Mesendoderm (in vitro differentiated cells): ENCODE results near the gene ALDH18A1.

Source experiments
- DNase-seq: peaks from one replicate; pipeline ENCODE4 v3.0.0; 2013
- H2AK5ac ChIP-seq: 2 replicates; pipeline ENCODE4 v1.6.1; 2013; ENCODE audit warnings: low read length, inconsistent platforms
- H2BK120ac ChIP-seq: 2 replicates; pipeline ENCODE4 v1.6.1; 2013; ENCODE audit warnings: low read depth, mild to moderate bottlenecking, low read length, moderate library complexity, mixed read lengths
- H2BK15ac ChIP-seq: replicated peaks from 2 replicates; pipeline ENCODE4 v1.6.1; 2013; ENCODE audit warnings: low read depth, mild to moderate bottlenecking, moderate library complexity
- H2BK5ac ChIP-seq: 2 replicates; pipeline ENCODE4 v1.6.1; 2013; ENCODE audit warnings: low read length, inconsistent platforms
- H3K18ac ChIP-seq: 2 replicates; pipeline ENCODE4 v1.6.1; 2013; ENCODE audit warnings: mild to moderate bottlenecking, low read length, mixed read lengths
- H3K23ac ChIP-seq: one replicate; pipeline ENCODE4 v1.6.1; 2013; ENCODE audit warnings: low read length
- H3K27ac ChIP-seq: 2 replicates; pipeline ENCODE4 v1.5.1; 2013; ENCODE audit warnings: low read depth, mild to moderate bottlenecking, inconsistent platforms, low read length, moderate library complexity
- H3K27me3 ChIP-seq: 2 replicates; pipeline ENCODE4 v1.6.1; 2013; ENCODE audit warnings: low read length, control low read depth, mild to moderate bottlenecking, inconsistent platforms; ENCODE audit not compliant: insufficient read depth, poor library complexity
- H3K36me3 ChIP-seq: 2 replicates; pipeline ENCODE4 v1.6.1; 2013; ENCODE audit warnings: low read length, inconsistent platforms; ENCODE audit not compliant: control insufficient read depth, insufficient read depth
- H3K4ac ChIP-seq: one replicate; pipeline ENCODE4 v1.6.1; 2013; ENCODE audit warnings: low read depth, mild to moderate bottlenecking, low read length, moderate library complexity
- H3K4me1 ChIP-seq: 2 replicates; pipeline ENCODE4 v1.6.1; 2013; ENCODE audit warnings: low read depth, low read length, inconsistent platforms; ENCODE audit not compliant: control insufficient read depth
- H3K4me2 ChIP-seq: 2 replicates; pipeline ENCODE4 v1.6.1; 2013; ENCODE audit warnings: low read length
- H3K4me3 ChIP-seq: 2 replicates; pipeline ENCODE4 v1.5.1; 2013; ENCODE audit warnings: mild to moderate bottlenecking, low read length
- H3K56ac ChIP-seq: one replicate; pipeline ENCODE4 v1.6.1; 2013; ENCODE audit warnings: low read length
- H3K79me1 ChIP-seq: 2 replicates; pipeline ENCODE4 v1.6.1; 2013; ENCODE audit warnings: low read length, inconsistent platforms
- H3K79me2 ChIP-seq: 2 replicates; pipeline ENCODE4 v1.6.1; 2013; ENCODE audit warnings: mild to moderate bottlenecking, low read length; ENCODE audit not compliant: control insufficient read depth, insufficient read depth
- H3K9ac ChIP-seq: 2 replicates; pipeline ENCODE4 v1.6.1; 2013; ENCODE audit warnings: low read length, inconsistent platforms
- H4K5ac ChIP-seq: one replicate; pipeline ENCODE4 v1.6.1; 2013; ENCODE audit warnings: low read length
- H4K8ac ChIP-seq: one replicate; pipeline ENCODE4 v1.6.1; 2013; ENCODE audit warnings: low read depth, mild to moderate bottlenecking, control low read depth, low read length, moderate library complexity
- WGBS: extraction: QIAGEN DNeasy Blood & Tissue Kit; methylation state at CpG from one replicate; pipeline ENCODE4 v1.1.7; 2013; ENCODE audit warnings: low lambda C conversion rate, missing lambda C conversion rate; ENCODE audit not compliant: insufficient coverage; ENCODE audit errors: extremely low coverage; 5-methylcytosine and 5-hydroxymethylcytosine counted together

ALDH18A1 gene

GRCh38 chr10:95569368-95569767, 87.1 kb downstream of the ALDH18A1 start:
- Histone ChIP-seq H3K27me3 (no peaks in the 10 kb centered on the region), H3K23ac (no peak overlapping the region), H3K4me3 (no peak overlapping the region), H3K56ac (no peak overlapping the region), H3K79me2 (no peaks in the 10 kb centered on the region), H2BK120ac (no peak overlapping the region), H3K36me3 (no peaks in the 10 kb centered on the region), H4K5ac (no peak overlapping the region), H3K4me2 (no peak overlapping the region), H3K4me1 (no peaks in the 10 kb centered on the region), H3K27ac (no peak overlapping the region), H3K4ac (no peak overlapping the region), H2AK5ac (no peak overlapping the region), H4K8ac (no peak overlapping the region), H3K9ac (no peak overlapping the region), H2BK15ac (no peak overlapping the region), H2BK5ac (no peak overlapping the region), H3K79me1 (no peaks in the 10 kb centered on the region), H3K18ac (no peak overlapping the region)
- no peak for DNase-seq

- H3K9ac ChIP-seq: no peak overlapping the region
- no peak overlapping the region for H3K4me3 ChIP-seq
- H2BK120ac ChIP-seq: no peak overlapping the region
- no peaks in the 10 kb centered on the region for H3K79me1 ChIP-seq
- H3K56ac ChIP-seq: no peak overlapping the region
- DNase-seq: no peak
- no peak overlapping the region for H4K8ac ChIP-seq
- no peak overlapping the region for H2BK15ac ChIP-seq
- H4K5ac ChIP-seq: no peak overlapping the region
- H3K4me1 ChIP-seq: no peaks in the 10 kb centered on the region
- no peaks in the 10 kb centered on the region for H3K36me3 ChIP-seq
- no CpG with 5 or more reads among the region's 5 CpGs for WGBS
- no peak overlapping the region for H3K4me2 ChIP-seq
- H3K27ac ChIP-seq: no peak overlapping the region
- no peaks in the 10 kb centered on the region for H3K27me3 ChIP-seq
- no peak overlapping the region for H3K23ac ChIP-seq
- no peak overlapping the region for H3K4ac ChIP-seq
- H3K18ac ChIP-seq: no peak overlapping the region
- no peaks in the 10 kb centered on the region for H3K79me2 ChIP-seq
- no peak overlapping the region for H2AK5ac ChIP-seq
- H2BK5ac ChIP-seq: no peak overlapping the region
These were observed 88.4 kb downstream of the ALDH18A1 start for GRCh38 chr10:95567903-95568630.

- Histone ChIP-seq H3K23ac (no peak overlapping the region), H2BK15ac (no peak overlapping the region), H3K79me2 (no peaks in the 10 kb centered on the region), H3K56ac (no peak overlapping the region), H2AK5ac (no peak overlapping the region), H3K27ac (no peak overlapping the region), H3K27me3 (no peaks in the 10 kb centered on the region), H2BK5ac (no peak overlapping the region), H4K8ac (no peak overlapping the region), H3K9ac (no peak overlapping the region), H3K18ac (no peak overlapping the region), H3K4ac (no peak overlapping the region), H3K4me3 (no peak overlapping the region), H2BK120ac (no peak overlapping the region), H3K4me1 (no peaks in the 10 kb centered on the region), H3K79me1 (no peaks in the 10 kb centered on the region), H4K5ac (no peak overlapping the region), H3K4me2 (no peak overlapping the region), H3K36me3 (no peaks in the 10 kb centered on the region)
- DNase-seq: no peak
- no CpG with 5 or more reads among the region's 6 CpGs for WGBS
These were observed 90.4 kb downstream of the ALDH18A1 start for GRCh38 chr10:95566136-95566535.

- Histone ChIP-seq H2BK5ac (no peak overlapping the region), H2AK5ac (no peak overlapping the region), H3K9ac (no peak overlapping the region), H3K4me1 (no peaks in the 10 kb centered on the region), H3K4me3 (no peak overlapping the region), H3K4me2 (no peak overlapping the region), H3K27me3 (no peaks in the 10 kb centered on the region), H3K79me2 (no peaks in the 10 kb centered on the region), H3K4ac (no peak overlapping the region), H3K23ac (no peak overlapping the region), H3K56ac (no peak overlapping the region), H2BK120ac (no peak overlapping the region), H3K27ac (no peak overlapping the region), H3K18ac (no peak overlapping the region), H4K8ac (no peak overlapping the region), H3K36me3 (no peaks in the 10 kb centered on the region), H4K5ac (no peak overlapping the region), H3K79me1 (no peaks in the 10 kb centered on the region), H2BK15ac (no peak overlapping the region)
- DNase-seq: no peak
- WGBS: no CpG with 5 or more reads among the region's 7 CpGs
These were observed 91.2 kb downstream of the ALDH18A1 start for GRCh38 chr10:95565336-95565735.

GRCh38 chr10:95564291-95564690, 92.2 kb downstream of the ALDH18A1 start:
- no peaks in the 10 kb centered on the region for H3K36me3 ChIP-seq
- no peak overlapping the region for H2BK15ac ChIP-seq
- H3K4ac ChIP-seq: no peak overlapping the region
- no peak overlapping the region for H3K27ac ChIP-seq
- no peak overlapping the region for H3K18ac ChIP-seq
- no peak overlapping the region for H4K8ac ChIP-seq
- H2BK120ac ChIP-seq: no peak overlapping the region
- H3K4me2 ChIP-seq: no peak overlapping the region
- H4K5ac ChIP-seq: no peak overlapping the region
- no peaks in the 10 kb centered on the region for H3K27me3 ChIP-seq
- no peak overlapping the region for H3K9ac ChIP-seq
- no CpG with 5 or more reads among the region's 7 CpGs for WGBS
- no peaks in the 10 kb centered on the region for H3K79me2 ChIP-seq
- no peak overlapping the region for H3K56ac ChIP-seq
- no peak overlapping the region for H3K4me3 ChIP-seq
- H3K4me1 ChIP-seq: no peaks in the 10 kb centered on the region
- H2AK5ac ChIP-seq: no peak overlapping the region
- H2BK5ac ChIP-seq: no peak overlapping the region
- no peak overlapping the region for H3K23ac ChIP-seq
- no peaks in the 10 kb centered on the region for H3K79me1 ChIP-seq
- no peak for DNase-seq

GRCh38 chr10:95562341-95562965, 94.1 kb downstream of the ALDH18A1 start:
- no CpG with 5 or more reads among the region's 7 CpGs for WGBS

More at GRCh38 chr10:95562341-95562965, 94.1 kb downstream of the ALDH18A1 start:
- no peak overlapping the region for H3K27ac ChIP-seq
- DNase-seq: no peak
- H3K4ac ChIP-seq: no peak overlapping the region
- peaks cover 7% of the 10 kb centered on the region for H3K4me1 ChIP-seq
- H3K27me3 ChIP-seq: no peaks in the 10 kb centered on the region
- H3K23ac ChIP-seq: no peak overlapping the region
- no peak overlapping the region for H2BK5ac ChIP-seq
- H3K36me3 ChIP-seq: no peaks in the 10 kb centered on the region
- no peak overlapping the region for H2BK15ac ChIP-seq
- no peak overlapping the region for H2BK120ac ChIP-seq
- H3K79me2 ChIP-seq: peaks cover 11% of the 10 kb centered on the region
- H3K79me1 ChIP-seq: peaks cover 3% of the 10 kb centered on the region
- no peak overlapping the region for H3K18ac ChIP-seq
- H3K9ac ChIP-seq: no peak overlapping the region
- no peak overlapping the region for H3K4me3 ChIP-seq
- no peak overlapping the region for H4K5ac ChIP-seq
- no peak overlapping the region for H4K8ac ChIP-seq
- no peak overlapping the region for H3K4me2 ChIP-seq
- H3K56ac ChIP-seq: no peak overlapping the region
- H2AK5ac ChIP-seq: no peak overlapping the region
